SIG-M5 (cell line): ENCODE results near the gene SLAMF6.
"Not testable (repeated sequence)": the region's sequence is repeated elsewhere in the genome, so short reads cannot be mapped to it uniquely, and the experiment has no call there.

Experiments
- DNase-seq: peaks from one replicate; lab custom pipeline; 2025; lab: John Stamatoyannopoulos, UW

SLAMF6 gene

DNA sequence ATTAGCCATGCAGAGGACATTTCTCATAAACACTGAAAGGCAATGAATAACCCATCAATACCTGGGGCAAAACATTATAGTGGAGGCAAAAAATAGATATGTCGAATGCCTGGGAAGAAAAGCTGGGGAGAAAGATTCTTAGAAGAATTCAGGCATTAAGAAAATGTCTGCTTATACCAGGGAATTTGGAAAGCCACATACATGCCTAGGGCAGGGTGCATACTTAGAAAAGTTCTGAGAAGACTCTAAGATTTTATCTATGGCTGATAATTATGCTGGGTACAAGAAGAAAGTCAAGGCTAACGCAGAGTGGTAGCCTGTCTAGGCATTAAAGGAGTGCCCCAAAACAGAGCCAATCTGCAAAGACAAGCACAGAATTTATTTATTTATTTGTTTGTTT is 18.4 kb downstream of the SLAMF6 start:
- no peak for DNase-seq

GRCh38 chr1:160503087-160503486 is 20.0 kb downstream of the SLAMF6 start:
- no peak for DNase-seq

DNA sequence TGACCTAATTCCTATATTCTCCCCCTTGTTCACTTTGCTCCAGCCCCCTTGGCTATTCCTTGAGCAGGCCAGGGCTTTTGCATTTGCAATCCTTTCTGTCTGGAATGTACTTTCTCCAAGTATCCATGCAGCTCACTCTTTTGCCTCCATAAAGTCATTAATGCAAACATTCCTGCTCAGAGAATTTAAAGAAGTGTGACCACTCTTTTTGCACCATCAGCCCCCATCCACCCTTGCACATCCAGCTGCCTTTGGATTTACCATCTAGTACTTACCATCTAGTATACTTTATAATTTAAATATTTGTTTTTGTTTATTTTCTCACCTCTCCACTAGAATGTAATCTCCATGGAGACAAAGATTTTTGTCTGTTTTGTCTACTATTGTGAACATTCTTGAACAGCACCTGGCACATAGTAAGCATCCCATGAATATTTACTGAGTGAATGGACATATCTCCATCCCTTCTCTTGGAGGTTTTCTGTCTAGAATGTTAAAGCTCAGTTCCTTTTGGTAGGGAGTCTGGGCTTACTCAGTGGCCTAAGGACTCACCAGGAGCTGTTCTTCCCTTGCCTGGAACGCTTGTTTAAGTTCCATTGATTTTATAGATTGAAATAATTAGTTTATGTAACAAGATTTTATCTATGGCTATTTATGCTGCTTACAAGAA is 22.6 kb downstream of the SLAMF6 start:
- DNase-seq, result no peak

DNA sequence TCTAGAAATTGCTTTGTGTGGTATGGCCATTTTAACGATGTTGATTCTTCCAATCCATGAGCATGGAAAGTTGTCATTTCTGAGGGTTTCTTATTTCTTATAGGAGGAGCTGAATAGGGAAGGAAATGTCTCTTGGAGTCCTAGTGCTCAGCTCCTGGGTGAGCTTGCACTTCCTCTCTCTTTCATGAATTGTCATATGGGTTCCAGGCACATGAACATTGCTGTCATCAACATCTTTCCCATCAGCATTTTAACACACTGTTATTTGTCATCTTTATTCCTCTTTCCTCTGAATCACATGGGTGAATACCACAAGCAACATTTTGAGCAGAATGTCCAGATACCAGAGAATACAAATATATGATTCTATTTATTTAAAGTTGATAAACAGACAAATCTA is 23.4 kb downstream of the SLAMF6 start:
- DNase-seq, result no peak

DNA sequence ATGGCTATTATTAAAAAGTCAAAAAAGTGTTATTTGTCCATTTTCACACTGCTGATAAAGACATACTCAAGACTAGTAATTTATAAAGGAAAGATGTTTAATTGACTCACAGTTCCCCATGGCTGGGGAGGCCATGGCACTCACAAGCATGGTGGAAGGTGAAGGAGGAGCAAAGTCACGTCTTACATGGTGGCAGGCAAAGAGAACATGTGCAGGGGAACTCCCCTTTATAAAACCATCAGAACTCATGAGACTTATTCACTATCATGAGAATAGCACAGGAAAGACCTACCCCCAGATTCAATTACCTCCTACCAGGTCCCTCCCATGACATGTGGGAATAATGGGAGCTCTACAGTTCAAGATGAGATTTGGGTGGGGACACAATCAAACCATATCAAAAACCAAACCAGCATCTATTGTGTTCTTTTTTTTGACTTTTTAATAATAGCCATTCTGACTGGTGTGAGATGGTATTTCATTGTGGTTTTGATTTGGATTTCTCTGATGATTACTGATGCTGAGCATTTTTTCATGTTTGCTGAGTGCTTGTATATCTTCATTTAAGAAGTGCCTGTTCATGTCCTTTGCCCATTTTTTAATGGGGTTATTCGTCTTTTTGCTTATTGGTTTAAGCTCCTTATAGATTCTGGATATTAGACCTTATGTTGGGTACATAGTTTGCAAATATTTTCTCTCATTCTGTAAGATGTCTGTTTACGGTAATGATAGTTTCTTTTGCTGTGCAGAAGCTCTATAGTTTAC is 24.6 kb downstream of the SLAMF6 start:
- not testable (repeated sequence) for DNase-seq

GRCh38 chr1:160496334-160496733 is 26.7 kb downstream of the SLAMF6 start:
- no peak for DNase-seq

DNA sequence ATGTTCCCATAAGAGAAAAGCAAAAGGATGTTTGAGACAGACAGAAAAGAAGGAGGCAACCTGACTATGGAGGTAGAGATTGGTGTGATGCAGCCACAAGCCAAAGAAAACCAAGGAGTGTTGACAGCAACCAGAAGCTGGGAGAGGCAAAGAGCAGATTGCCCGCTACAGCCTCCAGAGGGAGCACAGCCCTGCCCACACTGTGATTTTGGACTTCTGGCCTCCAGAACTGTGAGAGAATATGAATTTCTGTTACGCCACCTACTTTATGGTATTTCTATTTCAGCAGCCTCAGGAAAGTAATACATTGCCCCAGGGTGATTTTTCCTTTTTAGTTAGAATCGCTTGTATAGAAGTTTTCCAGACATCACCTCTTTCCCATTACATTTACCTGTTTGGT is 28.4 kb downstream of the SLAMF6 start:
- DNase-seq, result no peak

DNA sequence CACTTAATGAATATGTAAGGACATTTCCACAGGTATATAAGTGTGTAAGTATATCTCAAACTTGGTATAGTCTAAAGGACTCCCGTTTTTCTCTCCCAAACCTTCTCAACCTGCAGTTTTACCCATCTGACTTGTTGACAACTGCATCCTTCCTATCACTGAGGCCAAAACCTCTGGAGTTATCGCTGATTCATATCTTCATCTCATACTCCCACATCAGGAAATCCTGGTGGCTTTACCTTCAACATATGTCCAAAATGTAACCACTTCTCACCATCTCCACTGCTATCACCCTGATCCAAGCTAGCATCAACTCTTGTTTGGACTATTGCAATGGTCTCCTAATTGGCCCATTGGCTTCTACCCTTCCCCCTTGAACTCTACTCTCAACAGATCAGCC is 30.4 kb downstream of the SLAMF6 start:
- no peak for DNase-seq

- no peak for DNase-seq
Measured at GRCh38 chr1:160491981-160492380, 31.1 kb downstream of the SLAMF6 start.

- DNase-seq, result no peak
Measured at GRCh38 chr1:160491017-160491416, 32.0 kb downstream of the SLAMF6 start.

- no peak for DNase-seq
Measured at GRCh38 chr1:160489513-160490261, 33.4 kb downstream of the SLAMF6 start.

GRCh38 chr1:160488347-160489058 is 34.6 kb downstream of the SLAMF6 start:
- DNase-seq, result no peak

- DNase-seq, result no peak
Measured at GRCh38 chr1:160486453-160486852, 36.6 kb downstream of the SLAMF6 start.

DNA sequence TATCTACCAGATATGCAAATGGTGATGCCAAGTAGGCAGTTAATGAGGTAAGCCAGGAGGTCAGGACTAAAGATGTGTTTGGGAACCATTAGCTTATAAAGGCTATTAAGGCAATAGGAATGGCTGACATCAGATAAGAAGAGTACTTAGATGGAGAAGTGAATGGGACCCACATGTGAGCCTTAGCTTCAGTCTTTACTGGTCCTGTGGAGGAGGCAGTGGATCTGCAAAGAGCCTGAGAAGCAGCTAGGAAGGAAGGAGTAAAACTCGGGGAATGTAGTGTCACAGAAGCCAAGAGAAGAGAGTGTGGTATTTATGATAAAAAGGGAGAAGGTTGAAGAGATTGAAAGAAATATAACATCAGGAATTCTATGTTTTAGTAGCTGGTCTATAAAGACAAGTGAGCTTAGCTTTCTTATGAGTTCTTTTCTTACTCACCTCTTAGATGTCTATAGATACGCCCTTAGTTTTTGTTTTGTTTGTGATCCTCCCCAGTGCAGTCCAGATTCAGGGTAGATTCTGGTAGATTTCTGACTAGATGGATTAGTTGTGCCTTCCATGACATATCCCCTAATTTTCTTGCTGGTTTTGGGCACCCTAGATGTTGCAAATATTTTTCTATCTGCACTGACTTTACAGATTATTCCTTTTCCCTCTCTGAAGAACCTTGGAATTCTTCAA is 39.4 kb downstream of the SLAMF6 start:
- no peak for DNase-seq

DNA sequence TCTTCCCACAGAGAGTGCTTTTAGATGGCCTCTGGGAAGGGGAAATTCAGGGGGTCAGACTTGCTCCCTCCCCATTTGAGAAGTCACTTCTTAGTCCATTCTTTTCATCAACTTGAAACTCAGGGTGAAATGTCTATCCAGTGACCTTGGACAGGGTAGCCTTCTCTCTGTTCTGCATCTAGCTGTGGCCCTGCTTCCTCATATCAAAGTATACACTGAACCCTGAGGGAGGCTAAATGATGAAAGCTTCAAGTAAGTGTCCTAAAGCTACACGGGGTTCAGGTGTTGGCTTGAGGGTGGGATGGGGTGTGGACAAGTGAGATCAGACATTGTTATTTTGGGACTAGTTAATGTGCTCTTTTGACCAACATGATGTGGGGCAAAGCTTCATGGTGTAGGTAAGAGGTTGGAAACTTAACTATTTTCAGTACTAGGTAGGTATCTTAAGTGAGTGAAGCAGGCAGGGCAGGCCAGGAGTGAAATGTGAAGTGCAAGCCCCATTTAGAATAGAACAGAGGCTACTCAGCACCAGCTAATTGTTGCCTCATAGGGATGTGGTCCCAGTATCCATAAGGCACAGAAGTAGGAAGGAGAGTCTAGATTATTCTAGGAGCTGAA is 41.0 kb downstream of the SLAMF6 start:
- no peak for DNase-seq

- DNase-seq, result not testable (repeated sequence)
Measured at GRCh38 chr1:160480781-160481180, 42.3 kb downstream of the SLAMF6 start.

DNA sequence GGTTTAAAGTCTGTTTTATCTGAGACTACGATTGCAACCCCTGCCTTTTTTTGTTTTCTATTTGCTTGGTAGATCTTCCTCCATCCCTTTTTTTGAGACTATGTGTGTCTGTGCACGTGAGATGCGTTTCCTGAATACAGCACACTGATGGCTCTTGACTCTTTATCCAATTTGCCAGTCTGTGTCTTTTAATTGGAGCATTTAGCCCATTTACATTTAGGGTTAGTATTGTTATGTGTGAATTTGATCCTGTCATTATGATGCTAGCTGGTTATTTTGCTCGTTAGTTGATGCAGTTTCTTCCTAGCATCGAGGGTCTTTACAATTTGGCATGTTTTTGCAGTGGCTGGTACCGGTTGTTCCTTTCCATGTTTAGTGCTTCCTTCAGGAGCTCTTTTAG is 44.0 kb downstream of the SLAMF6 start:
- not testable (repeated sequence) for DNase-seq

DNA sequence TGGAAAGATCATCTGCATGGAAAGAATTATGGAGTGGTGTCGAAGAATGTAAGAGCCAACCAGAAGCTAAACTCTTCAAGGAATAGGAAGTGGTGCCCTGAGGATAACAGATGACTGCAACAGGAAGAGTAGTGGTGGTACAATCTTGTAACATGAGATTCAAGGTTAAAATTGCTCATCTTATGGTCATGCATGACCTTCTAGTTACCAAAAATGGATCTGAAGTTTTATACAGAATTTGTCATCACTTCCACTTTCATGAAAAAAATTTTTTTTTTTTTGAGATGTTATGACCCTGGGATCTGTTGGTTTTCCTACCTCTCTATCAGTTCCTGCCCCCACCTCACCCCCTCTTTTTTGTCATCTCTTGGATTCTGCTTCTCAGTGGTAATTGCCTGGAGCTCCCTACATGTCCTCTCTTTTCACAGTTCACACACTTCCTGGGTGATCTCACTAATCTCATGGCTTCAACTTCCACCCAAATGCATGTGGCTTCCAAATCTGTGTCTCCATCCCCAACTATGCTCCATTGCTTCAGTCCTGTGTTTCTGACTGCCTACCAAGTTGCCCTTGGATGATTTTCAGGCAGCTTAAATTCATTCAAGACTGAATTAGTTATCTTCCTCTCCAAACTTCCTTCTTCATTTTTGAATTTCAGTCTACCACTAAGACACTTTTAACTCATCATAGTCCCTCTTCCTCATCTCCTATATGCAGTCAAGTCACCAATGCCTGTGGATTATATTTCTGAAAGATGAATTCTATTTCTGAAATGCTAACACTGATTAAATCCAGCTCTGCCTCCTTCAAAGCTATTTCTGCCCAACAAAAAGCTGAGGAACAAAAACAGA is 48.4 kb downstream of the SLAMF6 start:
- DNase-seq, result no peak

DNA sequence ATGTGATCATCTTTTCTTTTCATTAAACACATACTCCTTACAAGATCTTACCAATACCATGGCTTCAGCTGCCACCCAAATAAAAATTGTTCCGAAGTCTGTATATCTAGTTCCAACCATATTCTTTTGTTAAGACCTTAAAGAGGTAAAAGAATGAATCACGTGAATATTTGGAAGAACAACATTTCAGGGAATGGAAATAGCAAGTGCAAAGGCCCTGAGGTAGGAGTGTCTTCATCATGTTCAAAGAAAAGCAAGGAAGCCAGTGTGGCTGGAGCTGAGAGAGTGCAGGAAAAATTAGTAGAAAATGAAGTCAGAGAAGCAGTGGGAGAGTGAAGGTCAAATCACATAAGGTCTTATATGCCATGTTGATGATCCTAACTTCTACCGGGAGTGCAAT is 50.9 kb downstream of the SLAMF6 start:
- no peak for DNase-seq

DNA sequence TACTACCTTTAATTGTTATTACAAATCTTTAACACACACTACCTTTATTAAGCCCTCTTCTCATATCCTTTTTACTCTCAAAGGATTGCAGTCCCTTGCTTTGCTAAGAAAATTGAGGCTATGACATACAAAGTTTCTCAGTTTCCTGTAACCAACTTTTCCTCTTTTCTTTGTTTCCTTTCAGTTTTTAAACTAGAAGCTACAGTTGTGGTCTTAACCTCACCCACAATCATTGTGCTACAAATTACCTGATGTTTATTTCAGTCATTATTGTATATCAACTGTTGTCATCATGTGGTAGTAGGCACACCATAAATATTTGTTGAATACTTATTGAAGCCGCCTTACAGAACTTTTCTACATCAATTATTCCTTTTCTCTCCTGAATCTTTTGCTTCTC is 51.8 kb downstream of the SLAMF6 start:
- no peak for DNase-seq
